C4-2B (cell line): ENCODE results near the gene CCDC92.

ENCODE experiments used
- H3K27ac ChIP-seq: fragments of 450-650 bp; 2 replicates; pipeline ENCODE4 v1.5.1; 2017
- CTCF ChIP-seq: fragments of 450-650 bp; conservative IDR thresholded peaks from 2 replicates; pipeline ENCODE4 v1.5.1; 2017; ENCODE audit warnings: mild to moderate bottlenecking
- ZFX ChIP-seq: fragments of 450-650 bp; IDR thresholded peaks from 2 replicates; pipeline ENCODE4 v1.6.1; 2017

The CCDC92 gene

GRCh38 chr12:123889848-123890535 is 82.6 kb downstream of the CCDC92 start:
- no peak for TF ChIP-seq CTCF
- no peak for TF ChIP-seq ZFX
- H3K27ac ChIP-seq, result no peak overlapping the region

GRCh38 chr12:123888989-123889388 is 83.6 kb downstream of the CCDC92 start:
- H3K27ac ChIP-seq, result no peak overlapping the region
- TF ChIP-seq ZFX (no peak), CTCF (no peak)

DNA sequence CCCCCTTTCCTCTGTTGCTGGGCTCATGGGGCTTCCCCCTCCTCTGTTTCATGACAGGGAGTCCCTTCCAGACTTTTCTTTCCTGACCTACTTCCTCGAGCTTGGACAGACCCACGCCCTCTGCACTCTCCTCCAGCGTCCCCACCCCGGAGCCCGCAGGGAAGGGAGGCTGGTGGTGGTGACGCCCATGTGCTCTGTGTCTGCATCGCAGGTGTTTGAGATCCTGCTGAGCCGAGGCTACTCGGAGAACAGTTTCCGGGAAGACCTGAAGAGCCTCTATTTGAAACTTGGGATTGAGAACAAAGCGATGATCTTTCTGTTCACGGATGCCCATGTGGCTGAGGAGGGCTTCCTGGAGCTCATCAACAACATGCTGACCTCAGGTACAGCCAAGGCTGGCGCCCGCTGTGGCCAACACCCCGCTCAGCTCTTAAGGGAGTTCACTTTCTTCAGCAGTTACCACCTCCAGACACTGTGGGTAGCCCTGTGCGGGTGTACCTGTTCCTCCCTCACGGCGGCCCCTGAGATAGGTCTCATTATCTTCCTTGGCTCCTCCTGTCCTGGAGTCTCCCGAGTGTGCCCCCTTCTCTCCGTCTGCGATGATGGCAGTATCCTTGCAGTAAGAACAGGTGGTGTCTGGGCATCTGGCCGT is 85.6 kb downstream of the CCDC92 start:
- no peak for TF ChIP-seq ZFX
- no peak for TF ChIP-seq CTCF
- H3K27ac ChIP-seq, result no peak overlapping the region

DNA sequence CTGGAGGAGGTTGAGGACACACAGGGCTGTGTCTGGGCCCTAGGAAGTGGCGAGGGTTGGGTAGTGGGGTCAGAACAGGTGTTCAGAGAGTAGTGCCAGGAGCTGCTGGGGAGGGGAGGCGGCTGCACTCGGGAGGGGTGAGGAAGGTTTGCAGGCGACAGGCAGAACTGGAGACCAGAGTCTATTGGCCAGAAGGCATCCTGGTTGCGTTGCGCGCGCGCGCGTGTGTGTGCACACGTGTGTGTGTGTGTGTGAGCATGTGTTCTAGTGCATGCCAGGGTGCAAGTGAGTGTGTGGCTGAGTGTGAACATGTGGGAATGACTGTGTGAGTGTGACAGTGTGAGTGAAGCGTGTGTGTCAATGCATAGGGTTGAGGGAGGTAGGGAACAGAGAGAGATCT is 86.4 kb downstream of the CCDC92 start:
- H3K27ac ChIP-seq, result no peak overlapping the region
- no peak for TF ChIP-seq ZFX
- no peak for TF ChIP-seq CTCF
